Measurements from ENCODE around the gene ADGRB3. TPM values are rescaled to one million over a fixed set of nuclear protein-coding genes. Genes with fewer than 3 reads are reported as not detected.

Gene ADGRB3
- total RNA-seq, 6 donors from 2014 or later = 1.1 to 7.3 (median 3.0) TPM

DNA sequence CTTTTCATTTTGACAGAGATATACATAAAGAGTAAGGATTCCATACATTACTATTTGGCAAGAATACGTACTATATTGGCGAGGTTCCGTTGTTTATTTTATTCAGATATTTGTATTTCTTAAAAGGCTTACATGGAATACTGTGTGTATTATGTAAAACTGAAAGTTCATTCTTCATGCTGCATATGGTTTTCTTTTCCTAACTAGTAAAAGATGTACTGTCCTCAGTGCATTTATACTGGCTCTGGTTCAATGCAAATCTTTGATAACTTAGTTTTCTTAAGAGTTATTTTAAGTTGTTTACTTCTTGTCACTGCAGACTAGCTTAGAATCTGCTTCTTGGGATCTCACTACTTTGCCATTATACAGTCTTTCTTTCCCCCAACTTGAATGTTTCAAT lies 42.0 kb downstream of the ADGRB3 start:
- no peaks in the 10 kb centered on the region for H3K4me1 ChIP-seq
- TF ChIP-seq POLR2A (IDR thresholded peaks at IDR 0.05) (no peak), EP300 (IDR thresholded peaks at IDR 0.05) (no peak), POLR2AphosphoS5 (IDR thresholded peaks at IDR 0.05) (no peak)
- TF ChIP-seq, protein P1, sequence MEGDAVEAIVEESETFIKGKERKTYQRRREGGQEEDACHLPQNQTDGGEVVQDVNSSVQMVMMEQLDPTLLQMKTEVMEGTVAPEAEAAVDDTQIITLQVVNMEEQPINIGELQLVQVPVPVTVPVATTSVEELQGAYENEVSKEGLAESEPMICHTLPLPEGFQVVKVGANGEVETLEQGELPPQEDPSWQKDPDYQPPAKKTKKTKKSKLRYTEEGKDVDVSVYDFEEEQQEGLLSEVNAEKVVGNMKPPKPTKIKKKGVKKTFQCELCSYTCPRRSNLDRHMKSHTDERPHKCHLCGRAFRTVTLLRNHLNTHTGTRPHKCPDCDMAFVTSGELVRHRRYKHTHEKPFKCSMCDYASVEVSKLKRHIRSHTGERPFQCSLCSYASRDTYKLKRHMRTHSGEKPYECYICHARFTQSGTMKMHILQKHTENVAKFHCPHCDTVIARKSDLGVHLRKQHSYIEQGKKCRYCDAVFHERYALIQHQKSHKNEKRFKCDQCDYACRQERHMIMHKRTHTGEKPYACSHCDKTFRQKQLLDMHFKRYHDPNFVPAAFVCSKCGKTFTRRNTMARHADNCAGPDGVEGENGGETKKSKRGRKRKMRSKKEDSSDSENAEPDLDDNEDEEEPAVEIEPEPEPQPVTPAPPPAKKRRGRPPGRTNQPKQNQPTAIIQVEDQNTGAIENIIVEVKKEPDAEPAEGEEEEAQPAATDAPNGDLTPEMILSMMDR (IDR thresholded peaks at IDR 0.05) = no peak
- H3K27me3 ChIP-seq = no peaks in the 10 kb centered on the region
- no peaks in the 10 kb centered on the region for H3K9me3 ChIP-seq
- ATAC-seq (ENCODE audit: low FRiP score in 2 of 2) (no peak), DNase-seq (no peak)
- 68 to 70% methylated on average over 3 of the region's 3 CpGs for WGBS, 2 donors
- H3K4me3 ChIP-seq = no peak overlapping the region
- no peaks in the 10 kb centered on the region for H3K36me3 ChIP-seq
- no peak overlapping the region for H3K27ac ChIP-seq

DNA sequence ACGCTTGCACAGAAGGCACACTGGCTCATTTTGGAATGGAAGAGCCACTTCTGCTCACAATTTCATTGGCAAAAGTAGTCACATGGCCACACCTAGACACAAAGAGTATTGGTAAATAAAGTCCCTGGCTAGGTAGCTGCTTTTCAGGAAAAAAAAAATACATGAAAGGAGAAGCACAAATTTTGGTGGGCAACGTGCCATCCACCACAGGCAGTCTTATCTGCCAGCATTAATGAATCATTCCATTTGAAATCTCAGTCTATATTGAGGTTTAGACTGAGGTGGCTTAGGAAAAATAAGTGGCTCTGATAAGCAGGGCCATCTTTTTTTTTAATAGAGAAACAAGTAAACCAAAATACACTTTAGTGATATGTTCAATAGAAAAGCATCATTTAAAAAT lies 44.3 kb downstream of the ADGRB3 start:
- no peak for ATAC-seq (ENCODE audit: low FRiP score in 2 of 2)
- TF ChIP-seq EP300 (IDR thresholded peaks at IDR 0.05) (no peak), POLR2AphosphoS5 (IDR thresholded peaks at IDR 0.05) (no peak), POLR2A (IDR thresholded peaks at IDR 0.05) (no peak)
- TF ChIP-seq, protein P1 (IDR thresholded peaks at IDR 0.05) = no peak
- 59 to 75% methylated on average over 2 of the region's 2 CpGs for WGBS, 2 donors
- Histone ChIP-seq H3K4me3 (no peak overlapping the region), H3K36me3 (no peaks in the 10 kb centered on the region), H3K9me3 (no peaks in the 10 kb centered on the region), H3K27ac (no peak overlapping the region), H3K27me3 (no peaks in the 10 kb centered on the region), H3K4me1 (no peaks in the 10 kb centered on the region)
- DNase-seq = no peak

DNA sequence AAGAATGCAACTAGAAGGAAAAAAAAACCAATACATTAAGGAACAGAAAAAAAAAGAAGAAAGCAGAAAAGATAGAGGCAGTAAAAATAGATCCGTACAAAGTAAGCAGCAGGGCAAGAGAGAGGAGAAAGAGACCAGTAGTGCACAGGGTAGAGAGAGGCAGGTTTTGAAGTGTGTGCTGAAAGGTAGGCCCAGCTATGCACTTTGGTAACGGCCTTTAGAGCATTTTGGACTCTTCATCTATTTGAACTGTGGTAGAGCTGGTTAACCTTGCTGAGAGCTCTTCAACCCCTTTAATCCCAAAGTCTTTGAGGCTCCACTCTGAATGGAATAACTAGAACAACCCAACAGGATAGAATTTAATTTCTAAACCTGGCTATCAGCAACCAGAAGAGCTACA lies 45.2 kb downstream of the ADGRB3 start:
- TF ChIP-seq POLR2AphosphoS5 (IDR thresholded peaks at IDR 0.05) (no peak), POLR2A (IDR thresholded peaks at IDR 0.05) (no peak), EP300 (IDR thresholded peaks at IDR 0.05) (no peak)
- TF ChIP-seq, protein P1 (IDR thresholded peaks at IDR 0.05) = no peak
- Histone ChIP-seq H3K4me1 (no peaks in the 10 kb centered on the region), H3K27ac (no peak overlapping the region), H3K27me3 (no peaks in the 10 kb centered on the region), H3K4me3 (no peak overlapping the region), H3K36me3 (no peaks in the 10 kb centered on the region), H3K9me3 (no peaks in the 10 kb centered on the region)
- DNase-seq = no peak
- WGBS, 2 donors = 64 to 77% methylated on average over 2 of the region's 2 CpGs
- no peak for ATAC-seq (ENCODE audit: low FRiP score in 2 of 2)

DNA sequence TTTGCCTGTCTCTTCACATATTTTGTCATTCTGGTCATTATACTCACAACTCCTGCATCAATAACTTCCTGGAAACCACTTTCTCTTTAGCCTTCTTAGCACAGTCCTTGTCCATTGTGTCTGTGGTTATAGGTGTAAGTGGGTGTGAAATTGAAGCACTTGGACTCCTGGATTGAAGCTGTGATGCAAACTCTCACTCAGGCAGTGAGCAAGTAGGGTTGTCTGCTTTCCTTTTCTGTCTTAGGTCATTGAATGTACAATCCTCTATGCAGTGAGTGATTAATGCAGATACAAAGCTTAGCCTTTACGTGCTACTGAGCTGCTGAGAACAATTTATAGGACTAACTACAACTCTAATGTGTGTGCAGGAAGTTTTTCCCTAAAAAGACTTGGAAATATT lies 54.8 kb downstream of the ADGRB3 start:
- Histone ChIP-seq H3K36me3 (no peaks in the 10 kb centered on the region), H3K27ac (no peak overlapping the region), H3K4me3 (no peak overlapping the region), H3K27me3 (no peaks in the 10 kb centered on the region), H3K9me3 (no peaks in the 10 kb centered on the region), H3K4me1 (no peaks in the 10 kb centered on the region)
- TF ChIP-seq, protein P1 (IDR thresholded peaks at IDR 0.05) = no peak
- no peak for TF ChIP-seq POLR2AphosphoS5 (IDR thresholded peaks at IDR 0.05)
- WGBS, 2 donors = 75 to 85% methylated on average over 1 of the region's 1 CpG
- DNase-seq (no peak), ATAC-seq (ENCODE audit: low FRiP score in 2 of 2) (no peak)

DNA sequence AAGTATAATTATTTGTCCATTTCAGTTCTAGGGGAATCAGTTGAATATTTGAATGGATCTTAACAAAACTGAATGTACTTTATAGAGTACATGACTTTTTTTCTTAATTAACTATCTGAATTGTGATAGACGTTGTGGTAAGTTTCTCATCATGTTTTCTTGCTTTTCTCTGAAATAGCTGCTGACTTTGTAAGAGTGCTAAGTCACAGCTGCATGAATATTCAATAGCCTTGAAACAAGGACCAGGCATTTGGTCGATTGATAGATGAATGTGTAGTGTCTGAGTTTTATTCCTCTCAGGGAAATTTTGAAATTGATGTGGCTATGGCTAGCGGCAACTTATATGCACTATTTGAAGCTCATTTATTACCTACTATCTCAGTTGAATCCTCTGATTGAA lies 56.0 kb downstream of the ADGRB3 start:
- no peak overlapping the region for H3K4me3 ChIP-seq
- WGBS, 2 donors = 73 to 74% methylated on average over 3 of the region's 3 CpGs
- TF ChIP-seq EP300 (IDR thresholded peaks at IDR 0.05) (no peak), POLR2AphosphoS5 (IDR thresholded peaks at IDR 0.05) (no peak), POLR2A (IDR thresholded peaks at IDR 0.05) (no peak)
- TF ChIP-seq, protein P1 (IDR thresholded peaks at IDR 0.05) = no peak
- H3K27me3 ChIP-seq = no peaks in the 10 kb centered on the region
- H3K4me1 ChIP-seq = no peaks in the 10 kb centered on the region
- ATAC-seq (ENCODE audit: low FRiP score in 2 of 2) = no peak
- H3K27ac ChIP-seq = no peak overlapping the region
- no peaks in the 10 kb centered on the region for H3K36me3 ChIP-seq
- DNase-seq = no peak
- no peaks in the 10 kb centered on the region for H3K9me3 ChIP-seq

Measured in upper lobe of left lung (tissue), 6 donors.